DND-41 (cell line): ENCODE results near the gene IFT27.

Experiments
- ATAC-seq: fragments of 200-7000 bp; cut with Tn5 transposase; 3 replicates; pipeline ENCODE4 v1.9.1; 2021; ENCODE audit warnings: low read depth; ENCODE audit not compliant: insufficient read depth
- DNase-seq: peaks from one replicate; pipeline ENCODE4 v3.0.0-alpha.2; 2020
- H2AFZ ChIP-seq: 2 replicates; pipeline ENCODE4 v1.6.0; 2012; ENCODE audit warnings: low read depth, low read length
- H3K27ac ChIP-seq: 2 replicates; pipeline ENCODE4 v1.5.1; 2012; ENCODE audit warnings: low read length, inconsistent platforms
- H3K27me3 ChIP-seq: fragments of 200-600 bp; sonication (generic); 2 replicates; pipeline ENCODE4 v1.6.0; 2012; ENCODE audit warnings: low read length, mild to moderate bottlenecking, inconsistent platforms; ENCODE audit not compliant: insufficient read depth, poor library complexity
- H3K36me3 ChIP-seq: 2 replicates; pipeline ENCODE4 v1.5.1; 2012; ENCODE audit warnings: low read length, inconsistent platforms; ENCODE audit not compliant: insufficient read depth
- H3K4me1 ChIP-seq: 2 replicates; pipeline ENCODE4 v1.5.1; 2012; ENCODE audit warnings: mild to moderate bottlenecking, low read length; ENCODE audit not compliant: insufficient read depth
- H3K4me2 ChIP-seq: 2 replicates; pipeline ENCODE4 v1.6.0; 2012; ENCODE audit warnings: mild to moderate bottlenecking, moderate library complexity, low read length, inconsistent platforms; ENCODE audit not compliant: insufficient read depth
- H3K4me3 ChIP-seq, 2 experiments: fragments of 200-600 bp in 1 of 2; shearing (Covaris generic) in 1 of 2; 2 replicates each; pipeline ENCODE4 v1.5.1; 2012 to 2016; ENCODE audit warnings: inconsistent platforms in 2 of 2, low read length in 2 of 2, mild to moderate bottlenecking in 2 of 2, low read depth in 1 of 2, moderate library complexity in 1 of 2
- H3K79me2 ChIP-seq: 2 replicates; pipeline ENCODE4 v1.6.0; 2012; ENCODE audit warnings: low read length, inconsistent platforms; ENCODE audit not compliant: insufficient read depth
- H3K9ac ChIP-seq: 2 replicates; pipeline ENCODE4 v1.6.0; 2012; ENCODE audit warnings: low read depth, mild to moderate bottlenecking, inconsistent platforms, low read length, moderate library complexity
- H3K9me3 ChIP-seq: 2 replicates; pipeline ENCODE4 v1.5.1; 2012; ENCODE audit warnings: low read length, moderate library complexity, mild to moderate bottlenecking, inconsistent platforms; ENCODE audit not compliant: insufficient read depth, severe bottlenecking
- H4K20me1 ChIP-seq: 2 replicates; pipeline ENCODE4 v1.6.0; 2012; ENCODE audit warnings: low read length; ENCODE audit not compliant: insufficient read depth
- EZH2 ChIP-seq: IDR thresholded peaks from 3 replicates; pipeline ENCODE4 v1.6.1; 2012; ENCODE audit warnings: borderline replicate concordance, low read depth, mild to moderate bottlenecking, moderate library complexity, low read length, inconsistent platforms; ENCODE audit not compliant: severe bottlenecking
- TF ChIP-seq, protein P1 (sequence below): IDR thresholded peaks from 2 replicates; pipeline ENCODE4 v1.5.1; 2012; ENCODE audit warnings: borderline replicate concordance, low read length, moderate library complexity, mild to moderate bottlenecking; ENCODE audit not compliant: poor library complexity, severe bottlenecking; ENCODE audit errors: extremely low read depth

IFT27 gene

DNA sequence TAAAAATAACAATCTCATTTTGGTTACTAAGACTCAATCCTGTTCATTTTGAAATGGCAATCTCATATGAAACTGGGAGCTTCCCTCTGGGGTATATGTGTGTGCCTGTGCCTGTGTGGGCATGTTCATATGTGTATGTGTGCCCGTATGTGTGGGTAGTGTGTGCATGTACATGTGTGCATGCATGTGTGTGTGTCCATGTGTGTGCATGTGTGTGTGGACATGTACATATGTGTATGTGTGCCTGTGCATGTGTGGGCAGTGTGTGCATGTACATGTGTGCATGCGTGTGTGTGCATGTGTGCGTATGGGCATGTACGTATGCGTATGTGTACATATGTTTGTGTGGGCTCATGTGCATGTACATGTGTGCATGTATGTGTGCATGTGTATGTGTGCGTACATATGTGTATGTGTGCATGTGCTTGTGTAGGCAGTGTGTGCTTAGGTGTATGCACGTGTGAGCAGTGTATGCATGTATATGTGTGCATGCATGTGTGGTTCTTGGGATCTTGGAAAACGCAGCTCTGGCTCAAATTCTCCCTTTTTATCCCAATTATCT, 47.9 kb downstream of the IFT27 start:
- Histone ChIP-seq H3K4me2 (no peak overlapping the region), H4K20me1 (no peaks in the 10 kb centered on the region; the same call in 1 of the 2 replicates), H3K27ac (no peak overlapping the region), H2AFZ (no peak overlapping the region), H3K36me3 (no peaks in the 10 kb centered on the region), H3K4me1 (no peaks in the 10 kb centered on the region), H3K27me3 (peaks cover 13% of the 10 kb centered on the region), H3K9me3 (no peaks in the 10 kb centered on the region), H3K4me3 (no peak overlapping the region), H3K79me2 (no peaks in the 10 kb centered on the region), H3K9ac (no peak overlapping the region)
- TF ChIP-seq EZH2, result no peak
- TF ChIP-seq, protein P1, sequence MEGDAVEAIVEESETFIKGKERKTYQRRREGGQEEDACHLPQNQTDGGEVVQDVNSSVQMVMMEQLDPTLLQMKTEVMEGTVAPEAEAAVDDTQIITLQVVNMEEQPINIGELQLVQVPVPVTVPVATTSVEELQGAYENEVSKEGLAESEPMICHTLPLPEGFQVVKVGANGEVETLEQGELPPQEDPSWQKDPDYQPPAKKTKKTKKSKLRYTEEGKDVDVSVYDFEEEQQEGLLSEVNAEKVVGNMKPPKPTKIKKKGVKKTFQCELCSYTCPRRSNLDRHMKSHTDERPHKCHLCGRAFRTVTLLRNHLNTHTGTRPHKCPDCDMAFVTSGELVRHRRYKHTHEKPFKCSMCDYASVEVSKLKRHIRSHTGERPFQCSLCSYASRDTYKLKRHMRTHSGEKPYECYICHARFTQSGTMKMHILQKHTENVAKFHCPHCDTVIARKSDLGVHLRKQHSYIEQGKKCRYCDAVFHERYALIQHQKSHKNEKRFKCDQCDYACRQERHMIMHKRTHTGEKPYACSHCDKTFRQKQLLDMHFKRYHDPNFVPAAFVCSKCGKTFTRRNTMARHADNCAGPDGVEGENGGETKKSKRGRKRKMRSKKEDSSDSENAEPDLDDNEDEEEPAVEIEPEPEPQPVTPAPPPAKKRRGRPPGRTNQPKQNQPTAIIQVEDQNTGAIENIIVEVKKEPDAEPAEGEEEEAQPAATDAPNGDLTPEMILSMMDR, result no peak
- no peak for DNase-seq
- ATAC-seq, result no peak

DNA sequence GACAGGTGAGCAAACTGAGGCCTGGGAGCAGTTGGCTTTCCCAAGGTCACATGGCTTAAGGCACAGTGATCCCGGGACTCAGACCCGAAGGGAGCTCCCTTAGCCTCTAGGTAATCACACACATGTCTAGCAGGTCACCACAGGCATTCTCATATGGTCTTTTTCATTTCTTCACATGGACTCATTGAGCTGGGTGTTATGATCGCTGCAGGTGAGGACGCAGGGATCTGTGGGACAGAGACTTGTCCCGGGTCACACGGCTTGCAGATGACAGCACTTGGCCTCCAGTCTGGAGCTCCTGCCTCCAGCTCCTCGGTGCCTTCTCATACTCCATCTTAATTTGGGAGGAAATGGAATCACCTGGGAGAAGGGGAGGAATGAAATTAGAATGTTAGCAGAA, 48.8 kb downstream of the IFT27 start:
- Histone ChIP-seq H3K9me3 (no peaks in the 10 kb centered on the region), H4K20me1 (no peaks in the 10 kb centered on the region; the same call in 1 of the 2 replicates), H3K4me2 (no peak overlapping the region), H3K27me3 (peaks cover 13% of the 10 kb centered on the region), H3K9ac (no peak overlapping the region), H3K36me3 (no peaks in the 10 kb centered on the region), H3K79me2 (no peaks in the 10 kb centered on the region), H3K4me3 (no peak overlapping the region), H2AFZ (no peak overlapping the region), H3K27ac (no peak overlapping the region), H3K4me1 (no peaks in the 10 kb centered on the region)
- TF ChIP-seq, protein P1, result no peak
- no peak for TF ChIP-seq EZH2
- ATAC-seq, result no peak
- DNase-seq, result no peak

DNA sequence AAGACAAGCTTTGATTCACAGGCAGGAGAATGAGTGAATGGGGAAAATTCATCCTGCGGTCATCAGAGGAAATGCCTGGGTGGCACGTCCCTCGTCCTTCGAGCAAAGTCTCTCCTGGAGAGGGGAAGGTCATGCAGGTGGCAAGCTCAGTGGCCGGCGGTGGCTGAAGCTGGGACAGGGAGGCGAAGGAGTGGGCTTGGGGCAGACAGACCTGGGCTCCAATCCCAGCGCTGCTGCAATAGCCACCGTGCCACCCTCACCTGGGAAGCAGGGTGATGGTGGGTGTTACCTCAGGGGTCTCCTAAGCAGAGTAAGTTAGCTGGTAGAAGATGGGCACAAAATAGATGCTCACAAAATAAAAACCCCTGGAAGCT, 49.9 kb downstream of the IFT27 start:
- no peak for ATAC-seq
- no peak for DNase-seq
- H3K4me3 ChIP-seq, result no peak overlapping the region
- no peaks in the 10 kb centered on the region for H3K79me2 ChIP-seq
- H3K36me3 ChIP-seq, result no peaks in the 10 kb centered on the region
- no peak overlapping the region for H2AFZ ChIP-seq
- no peaks in the 10 kb centered on the region for H3K4me1 ChIP-seq
- H3K27ac ChIP-seq, result no peak overlapping the region
- H3K9ac ChIP-seq, result no peak overlapping the region
- H3K4me2 ChIP-seq, result no peak overlapping the region
- TF ChIP-seq EZH2, result no peak
- TF ChIP-seq, protein P1, result no peak
- no peaks in the 10 kb centered on the region; the same call in 1 of the 2 replicates for H4K20me1 ChIP-seq
- peaks cover 17% of the 10 kb centered on the region for H3K27me3 ChIP-seq
- no peaks in the 10 kb centered on the region for H3K9me3 ChIP-seq
